H1 (cell line): ENCODE measurements around the gene CCDC124. TPM values are rescaled to one million over a fixed set of nuclear protein-coding genes. Genes with fewer than 3 reads are reported as not detected.

Source experiments
- CTCF ChIA-PET: fragments of 300-600 bp; sonication (Branson Sonifier 250); formaldehyde crosslinking; loops from one replicate; lab custom pipeline; 2021; ENCODE audit not compliant: partially characterized antibody; lab: Charles Lee
- POLR2A ChIA-PET: fragments of 300-600 bp; sonication (Branson Sonifier 250); formaldehyde crosslinking; loops from one replicate; lab custom pipeline; 2021; ENCODE audit warnings: inconsistent platforms; ENCODE audit not compliant: partially characterized antibody; lab: Charles Lee
- DNase-seq, 2 experiments: peaks; one replicate each; pipeline versions ENCODE4 v3.0.0 to v3.0.0-alpha.2; 2010 to 2022; ENCODE audit warnings: low spot score in 2 of 2, low read depth in 1 of 2, mixed read lengths in 1 of 2
- FAIRE-seq: peaks from 2 replicates; lab custom pipeline; 2011; peaks lifted over from hg19 to GRCh38; lab: Jason Lieb, UNC
- H2AFZ ChIP-seq: 2 replicates; pipeline ENCODE4 v1.8.1; 2012; ENCODE audit warnings: low read length, inconsistent platforms
- H2AK5ac ChIP-seq: 2 replicates; pipeline ENCODE4 v1.6.1; 2013; ENCODE audit warnings: low read depth, low read length
- H2BK120ac ChIP-seq: replicated peaks from 2 replicates; pipeline ENCODE3; 2013; ENCODE audit warnings: low read depth, low read length, inconsistent platforms
- H2BK12ac ChIP-seq: 2 replicates; pipeline ENCODE4 v1.6.1; 2013; ENCODE audit warnings: low read depth, low read length
- H2BK15ac ChIP-seq: 2 replicates; pipeline ENCODE4 v1.6.1; 2013; ENCODE audit warnings: low read length
- H2BK20ac ChIP-seq: 2 replicates; pipeline ENCODE4 v1.6.1; 2013; ENCODE audit warnings: low read length
- H2BK5ac ChIP-seq: 2 replicates; pipeline ENCODE4 v1.6.1; 2013; ENCODE audit warnings: low read depth, low read length
- H3K14ac ChIP-seq: 2 replicates; pipeline ENCODE4 v1.6.1; 2013; ENCODE audit warnings: inconsistent platforms; ENCODE audit not compliant: insufficient read length
- H3K18ac ChIP-seq: 2 replicates; pipeline ENCODE4 v1.6.1; 2013; ENCODE audit warnings: low read length; ENCODE audit errors: extremely low read depth
- H3K23ac ChIP-seq: 2 replicates; pipeline ENCODE4 v1.6.1; 2013; ENCODE audit warnings: inconsistent platforms; ENCODE audit not compliant: insufficient read length
- H3K23me2 ChIP-seq: 2 replicates; pipeline ENCODE4 v1.6.1; 2013; ENCODE audit warnings: low read depth, low read length
- H3K27ac ChIP-seq: 2 replicates; pipeline ENCODE4 v1.6.1; 2011; ENCODE audit warnings: low read depth, low read length, inconsistent platforms
- H3K27me3 ChIP-seq, 4 experiments: replicated peaks in 1 of 4; 1 replicate in 1 of 4; 2 replicates in 3 of 4; pipeline versions ENCODE4 v1.6.1 to v1.8.1; 2011 to 2013; ENCODE audit warnings: low read length in 3 of 4, mild to moderate bottlenecking in 3 of 4, inconsistent platforms in 2 of 4, mixed read lengths in 2 of 4, moderate library complexity in 1 of 4; ENCODE audit not compliant: control insufficient read depth in 3 of 4, insufficient read depth in 3 of 4; ENCODE audit errors: extremely low read depth in 1 of 4
- H3K36me3 ChIP-seq, 4 experiments: 2 replicates each; pipeline versions ENCODE4 v1.6.1 to v1.8.1; 2011 to 2013; ENCODE audit warnings: mild to moderate bottlenecking in 4 of 4, low read length in 3 of 4, moderate library complexity in 2 of 4, control low read depth in 1 of 4, inconsistent platforms in 1 of 4; ENCODE audit not compliant: insufficient read depth in 4 of 4, control insufficient read depth in 2 of 4
- H3K4ac ChIP-seq: replicated peaks from 2 replicates; pipeline ENCODE3; 2013; ENCODE audit warnings: low read length, low read depth, mixed read lengths, inconsistent platforms; ENCODE audit not compliant: insufficient read length
- H3K4me1 ChIP-seq, 4 experiments: replicated peaks in 1 of 4; 1 replicate in 1 of 4; 2 replicates in 3 of 4; pipeline versions ENCODE4 v1.6.1 to v1.8.1; 2011 to 2013; ENCODE audit warnings: low read length in 3 of 4, inconsistent platforms in 2 of 4, mixed read lengths in 1 of 4; ENCODE audit not compliant: insufficient read depth in 4 of 4, control insufficient read depth in 3 of 4
- H3K4me2 ChIP-seq, 2 experiments: 2 replicates each; pipeline versions ENCODE4 v1.6.1 to v1.8.1; 2011 to 2013; ENCODE audit warnings: low read depth in 2 of 2, low read length in 2 of 2, control low read depth in 1 of 2, inconsistent platforms in 1 of 2, mild to moderate bottlenecking in 1 of 2; ENCODE audit not compliant: insufficient read depth in 1 of 2
- H3K4me3 ChIP-seq, 4 experiments: fragments of 200-600, 300-600 bp in 1 of 4; sonication (generic), shearing (Covaris generic), sonication (Bioruptor Twin) in 1 of 4; 2 replicates each; pipeline versions ENCODE4 v1.5.1 to v1.8.1; 2011 to 2016; ENCODE audit warnings: low read length in 4 of 4, low read depth in 3 of 4, control low read depth in 2 of 4, inconsistent platforms in 2 of 4, mild to moderate bottlenecking in 2 of 4, mixed read lengths in 1 of 4, moderate library complexity in 1 of 4; ENCODE audit not compliant: insufficient read depth in 2 of 4; ENCODE audit errors: extremely low read depth in 1 of 4
- H3K56ac ChIP-seq: replicated peaks from 2 replicates; pipeline ENCODE3; 2013; ENCODE audit warnings: low read depth, mild to moderate bottlenecking, mixed read lengths, low read length, inconsistent platforms; ENCODE audit not compliant: insufficient read length
- H3K79me1 ChIP-seq: 2 replicates; pipeline ENCODE4 v1.6.1; 2013; ENCODE audit warnings: low read depth, low read length, control low read depth
- H3K79me2 ChIP-seq, 2 experiments: 2 replicates each; pipeline versions ENCODE4 v1.6.1 to v1.8.1; 2012 to 2013; ENCODE audit warnings: low read length in 2 of 2, mild to moderate bottlenecking in 2 of 2, inconsistent platforms in 1 of 2; ENCODE audit not compliant: insufficient read depth in 2 of 2, control insufficient read depth in 1 of 2
- H3K9ac ChIP-seq, 4 experiments: replicated peaks in 1 of 4; 1 replicate in 1 of 4; 2 replicates in 3 of 4; pipeline versions ENCODE4 v1.6.1 to v1.8.1; 2011 to 2013; ENCODE audit warnings: low read depth in 3 of 4, low read length in 3 of 4, control low read depth in 2 of 4, mild to moderate bottlenecking in 2 of 4, moderate library complexity in 2 of 4, inconsistent platforms in 1 of 4; ENCODE audit errors: extremely low read depth in 1 of 4
- H3K9me3 ChIP-seq, 2 experiments: 2 replicates each; pipeline versions ENCODE4 v1.6.1 to v1.8.1; 2012 to 2013; ENCODE audit warnings: mild to moderate bottlenecking in 2 of 2, moderate library complexity in 2 of 2, control low read depth in 1 of 2, inconsistent platforms in 1 of 2, low read depth in 1 of 2, low read length in 1 of 2, mixed read lengths in 1 of 2; ENCODE audit not compliant: insufficient read depth in 2 of 2
- H4K20me1 ChIP-seq, 2 experiments: replicated peaks in 1 of 2; 2 replicates each; pipeline versions ENCODE3 to v1.8.1; 2011 to 2013; ENCODE audit warnings: inconsistent platforms in 2 of 2, low read length in 2 of 2, mild to moderate bottlenecking in 1 of 2; ENCODE audit not compliant: insufficient read depth in 2 of 2, control insufficient read depth in 1 of 2
- H4K5ac ChIP-seq: 2 replicates; pipeline ENCODE4 v1.6.1; 2013; ENCODE audit warnings: low read length, low read depth, mixed read lengths, inconsistent platforms; ENCODE audit not compliant: insufficient read length
- H4K8ac ChIP-seq: 2 replicates; pipeline ENCODE4 v1.8.0; 2013; ENCODE audit warnings: mild to moderate bottlenecking, moderate library complexity, low read length, inconsistent platforms; ENCODE audit not compliant: insufficient read depth; ENCODE audit errors: extremely low read depth
- H4K91ac ChIP-seq: replicated peaks from 2 replicates; pipeline ENCODE3; 2013; ENCODE audit warnings: low read length, mixed read lengths, inconsistent platforms; ENCODE audit not compliant: insufficient read length
- CBX5 ChIP-seq: fragments of 300-800, 300-1000 bp; sonication (generic); IDR thresholded peaks from 2 replicates; pipeline ENCODE4 v1.7.1; 2016; ENCODE audit warnings: antibody characterized with exemption, low read length, low read depth
- WGBS, 2 experiments: shearing (Covaris generic) in 1 of 2; methylation state at CpG; one replicate each; pipeline versions ENCODE4 v1.1.6 to v1.1.7; 2013 to 2015; ENCODE audit warnings: low lambda C conversion rate in 2 of 2, mixed read lengths in 2 of 2, inconsistent platforms in 1 of 2, low coverage in 1 of 2, missing lambda C conversion rate in 1 of 2; ENCODE audit not compliant: insufficient replicate concordance in 2 of 2, insufficient coverage in 1 of 2, insufficient read length in 1 of 2; ENCODE audit errors: extremely low coverage in 1 of 2, missing lambda C conversion rate in 1 of 2; 5-methylcytosine and 5-hydroxymethylcytosine counted together
- polyA plus RNA-seq, 7 experiments: library from polyadenylated mRNA; depleted of rRNA in 3 of 7; stranded (reverse) in 5 of 7; unstranded in 2 of 7; fragments of >200 nt in 5 of 7; fragments of 200-250 nt in 2 of 7; gene quantifications; 1 replicate in 5 of 7; 2 replicates in 1 of 7; 4 replicates in 1 of 7; pipeline versions ENCODE4 v1.2.1 to v1.2.3, GENCODE V29; 2011 to 2013; ENCODE audit warnings: missing spikeins in 2 of 7, mixed read lengths in 2 of 7
- total RNA-seq: library from RNA; stranded (reverse); fragmentation: NEBNext Ultra II Directional; extraction: Animal tissue kit (Norgen Biotek cat#: 25700); gene quantifications from 2 replicates; pipeline ENCODE4 v1.2.1, GENCODE V29; 2021

The CCDC124 gene
- total and polyA plus RNA-seq, 2 of the 8 experiments (the other 6 are each of a cell fraction or from before 2014, with no cell fraction given), result 95.2 to 103 TPM

- H4K91ac ChIP-seq, result no peak overlapping the region
- H4K20me1 ChIP-seq, result no peaks in the 10 kb centered on the region
- H4K5ac ChIP-seq, result no peak overlapping the region
- CTCF ChIA-PET, result interaction anchor here (0.5 to 1.4 kb wide), 3 partner anchors 22 to 247 kb away, joined by 3 to 5 read pairs (median 3); partner anchors contain the start of gene CCDC124
- TF ChIP-seq CBX5, result no peak
- TF ChIP-seq, all 59 proteins: peak for 0
- POLR2A ChIA-PET, result no interaction called here
- Histone ChIP-seq H4K8ac (no peak overlapping the region), H2BK5ac (no peak overlapping the region), H3K18ac (no peak overlapping the region), H3K23ac (no peak overlapping the region), H3K4me2 (no peak overlapping the region), H2AK5ac (no peak overlapping the region), H3K9ac (no peak overlapping the region), H2BK12ac (no peak overlapping the region), H2BK120ac (no peak overlapping the region), H3K14ac (no peak overlapping the region), H3K36me3 (no peaks in the 10 kb centered on the region), H3K23me2 (no peaks in the 10 kb centered on the region), H3K79me1 (no peaks in the 10 kb centered on the region), H3K27ac (no peak overlapping the region), H3K27me3 (no peaks in the 10 kb centered on the region), H3K4ac (no peak overlapping the region), H3K56ac (no peak overlapping the region), H3K9me3 (peaks cover 7 to 13% of the 10 kb centered on the region in 2 experiments; a peak in 3 of 4 replicates), H3K4me1 (peaks cover 0 to 2% (median 0%) of the 10 kb centered on the region in 4 experiments; a peak in 3 of 7 replicates), H2AFZ (0 out of 2 replicates have a peak overlapping the region, but pooled peaks have one; percentile 67), H2BK20ac (peak overlapping the region; percentile 61; the same call in 1 of the 2 replicates), H3K4me3 (no peak overlapping the region), H3K79me2 (no peaks in the 10 kb centered on the region), H2BK15ac (no peak overlapping the region)
- DNase-seq (no peak), FAIRE-seq (peak; percentile 60)
- WGBS, 2 experiments, result 89% methylated on average over 11 of the region's 11 CpGs; no CpG with 5 or more reads in 1 of the 2 experiments
Measured at GRCh38 chr19:17910791-17911360, 21.9 kb upstream of the CCDC124 start.
